Activated naive CD8-positive, alpha-beta T cell (primary cell): Measurements from ENCODE around the gene OAF.

Experiments
- H3K27ac Mint-ChIP-seq: one replicate; pipeline ENCODE4 v1.8.0; 2021; ENCODE audit warnings: mixed read lengths
- H3K27me3 Mint-ChIP-seq: one replicate; pipeline ENCODE4 v1.8.0; 2021; ENCODE audit warnings: mixed read lengths
- H3K36me3 Mint-ChIP-seq: one replicate; pipeline ENCODE4 v1.8.0; 2021; ENCODE audit warnings: mixed read lengths
- H3K4me1 Mint-ChIP-seq: one replicate; pipeline ENCODE4 v1.8.0; 2021; ENCODE audit warnings: low read depth, mixed read lengths
- H3K4me3 Mint-ChIP-seq: one replicate; pipeline ENCODE4 v1.8.0; 2021; ENCODE audit warnings: mild to moderate bottlenecking, mixed read lengths
- H3K9me3 Mint-ChIP-seq: one replicate; pipeline ENCODE4 v1.8.0; 2021; ENCODE audit warnings: low read depth, mixed read lengths

OAF gene

DNA sequence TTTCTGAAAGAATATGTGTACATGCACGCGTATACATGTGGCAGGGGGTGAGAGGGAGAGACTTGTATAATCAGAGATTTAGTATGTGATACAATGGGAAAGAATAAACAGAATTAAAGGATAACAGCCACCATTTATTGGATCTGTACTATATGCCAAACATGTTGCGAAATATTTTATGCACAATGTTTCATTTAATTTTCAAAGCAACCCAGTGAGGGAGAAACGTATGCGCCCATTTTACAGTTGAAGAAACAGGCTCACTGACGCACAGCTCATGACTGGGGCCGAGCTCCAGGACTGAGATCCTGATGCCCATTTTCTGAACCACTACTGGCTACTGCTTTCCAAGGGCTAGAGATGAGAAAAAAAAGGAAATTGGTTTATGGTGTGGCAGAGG, 3.3 kb upstream of the OAF start:
- no peak overlapping the region for H3K4me3 Mint-ChIP-seq
- peaks cover 11% of the 10 kb centered on the region for H3K27me3 Mint-ChIP-seq

DNA sequence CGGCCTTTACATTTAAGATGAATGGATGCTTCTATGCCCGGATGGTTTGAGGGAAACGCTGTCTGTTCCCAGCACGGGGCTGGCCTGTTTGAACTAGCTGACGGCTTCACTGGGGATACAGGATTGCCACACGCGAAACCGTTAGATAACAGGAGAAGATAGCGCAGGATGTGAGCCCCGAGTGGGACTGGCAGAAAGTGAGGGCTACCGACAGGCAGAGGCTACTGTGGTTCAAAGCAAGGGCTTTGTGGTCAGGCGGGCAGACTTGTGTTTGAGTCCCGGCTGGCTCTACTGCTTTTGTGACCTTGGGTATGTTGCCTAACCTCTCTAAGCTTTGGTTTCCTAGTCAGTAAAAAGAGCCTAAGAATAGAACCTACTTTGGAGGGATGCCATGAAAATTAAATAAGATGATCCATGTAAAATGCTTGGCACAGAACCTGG, 2.8 kb upstream of the OAF start:
- Mint-ChIP-seq H3K4me1 (peaks cover 17% of the 10 kb centered on the region), H3K27me3 (peaks cover 11% of the 10 kb centered on the region), H3K4me3 (no peak overlapping the region), H3K27ac (no peak overlapping the region), H3K36me3 (no peaks in the 10 kb centered on the region), H3K9me3 (no peaks in the 10 kb centered on the region)

More for the DNA sequence above, 3.3 kb upstream of the OAF start:
- H3K4me1 Mint-ChIP-seq, result peaks cover 14% of the 10 kb centered on the region
- H3K27ac Mint-ChIP-seq, result no peak overlapping the region
- H3K36me3 Mint-ChIP-seq, result no peaks in the 10 kb centered on the region
- no peaks in the 10 kb centered on the region for H3K9me3 Mint-ChIP-seq

DNA sequence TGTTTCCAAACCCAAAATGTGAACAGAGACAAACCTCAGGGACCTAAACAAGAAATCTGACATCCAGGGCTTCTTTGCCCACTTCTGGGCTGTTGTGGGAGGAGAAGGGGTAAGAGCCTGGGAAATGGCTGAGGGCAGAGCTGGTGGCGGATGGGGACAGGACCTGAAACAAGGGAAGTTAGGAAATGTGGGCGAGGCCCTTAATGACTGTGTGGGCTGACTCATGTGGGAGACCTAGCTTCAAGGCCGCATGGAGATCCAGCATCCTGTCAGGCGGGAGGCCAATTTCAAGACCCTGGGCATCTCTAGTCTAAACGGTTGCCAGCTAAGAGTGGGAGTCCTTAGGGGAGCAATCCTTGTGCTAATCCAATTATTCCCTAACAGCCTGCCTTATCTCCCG, 2.1 kb upstream of the OAF start:
- H3K27ac Mint-ChIP-seq, result peak overlapping the region; percentile 5
- H3K4me1 Mint-ChIP-seq, result peaks cover 17% of the 10 kb centered on the region

DNA sequence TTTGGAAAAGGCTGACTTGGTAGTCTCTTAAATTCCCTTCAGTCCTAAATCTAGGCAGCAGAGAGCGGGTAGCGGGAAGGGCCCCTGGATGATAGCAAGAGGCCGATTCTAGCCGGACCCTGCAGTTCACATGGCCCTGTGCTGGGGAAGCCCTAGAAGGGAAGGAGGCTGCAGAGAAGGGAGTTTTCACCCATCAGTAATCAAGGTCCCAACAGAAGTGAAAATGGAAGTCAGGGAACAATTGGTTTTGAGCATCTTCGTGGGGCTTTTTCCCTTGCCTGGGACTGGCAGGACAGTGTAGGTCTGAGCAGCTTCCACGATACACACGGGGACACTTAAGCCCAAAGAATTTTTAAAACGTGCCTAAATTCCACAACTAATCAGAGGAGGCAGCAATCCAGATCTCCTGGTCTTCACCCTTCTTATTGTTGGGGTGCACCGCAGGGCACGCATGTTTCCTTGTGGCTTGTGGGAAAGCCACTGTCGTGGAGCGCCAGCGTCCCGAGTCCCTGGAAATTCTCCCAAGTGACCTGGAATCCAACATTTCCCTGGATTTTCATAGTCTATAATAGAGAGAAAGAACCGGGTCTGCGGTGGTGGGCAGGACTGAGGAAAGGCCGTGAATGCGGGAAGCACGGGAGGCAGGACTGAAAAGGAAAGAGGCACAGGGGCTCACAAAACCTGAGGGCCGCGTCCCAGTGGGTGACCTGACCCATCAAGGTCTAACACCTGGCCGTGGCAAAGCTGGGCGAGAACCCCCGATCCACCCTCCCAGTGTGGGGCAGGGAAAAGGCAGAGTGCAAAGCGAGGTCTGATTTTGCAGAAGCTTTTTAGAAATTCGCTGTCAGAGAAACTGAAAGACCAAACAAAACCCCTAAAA, 846 bp upstream of the OAF start:
- Mint-ChIP-seq H3K27ac (peak overlapping the region; percentile 81), H3K27me3 (peaks cover 11% of the 10 kb centered on the region), H3K36me3 (no peaks in the 10 kb centered on the region), H3K4me1 (peaks cover 17% of the 10 kb centered on the region), H3K9me3 (no peaks in the 10 kb centered on the region), H3K4me3 (peak overlapping the region; percentile 92)

More for the DNA sequence above, 2.1 kb upstream of the OAF start:
- Mint-ChIP-seq H3K4me3 (peak overlapping the region; percentile 22), H3K27me3 (peaks cover 11% of the 10 kb centered on the region), H3K9me3 (no peaks in the 10 kb centered on the region), H3K36me3 (no peaks in the 10 kb centered on the region)

DNA sequence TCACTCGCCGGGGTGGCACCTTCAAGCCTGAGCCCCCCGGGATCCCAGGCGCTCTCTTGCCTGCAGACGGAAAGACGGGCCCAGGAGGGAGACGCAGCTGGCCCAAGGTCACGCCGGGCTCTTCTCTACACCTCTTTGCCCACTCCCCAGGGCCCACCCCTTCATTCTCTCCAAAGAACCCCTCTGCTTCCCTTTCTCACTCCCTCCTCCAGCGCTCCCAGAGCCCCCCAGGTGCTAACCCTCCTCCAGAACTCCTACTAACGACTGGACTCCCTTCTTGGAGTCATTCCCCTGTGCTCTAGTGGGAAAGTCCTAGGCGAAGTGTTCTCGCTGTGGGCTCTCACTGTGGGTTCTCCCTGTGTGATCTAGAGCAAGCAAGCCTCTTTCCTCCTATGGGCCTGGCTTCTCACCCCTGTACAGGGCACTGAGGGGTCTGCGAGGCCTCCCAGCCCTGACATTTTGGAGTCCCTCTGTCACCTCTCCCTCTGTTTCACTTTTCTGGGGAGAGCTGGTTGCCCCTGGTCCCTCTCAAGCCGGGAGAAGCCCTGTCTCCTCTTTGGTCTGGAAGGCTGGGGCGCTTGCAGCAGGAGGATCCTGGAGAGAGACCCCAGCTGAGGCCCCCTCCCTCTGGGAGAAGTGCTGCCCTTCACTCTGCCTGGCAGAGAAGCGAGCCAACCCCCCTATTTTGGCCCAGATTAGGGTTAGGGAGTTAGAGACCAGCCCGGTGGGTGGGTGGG, 858 bp downstream of the OAF start:
- H3K9me3 Mint-ChIP-seq, result no peaks in the 10 kb centered on the region
- peak overlapping the region; percentile 91 for H3K27ac Mint-ChIP-seq
- peaks cover 6% of the 10 kb centered on the region for H3K27me3 Mint-ChIP-seq
- peaks cover 17% of the 10 kb centered on the region for H3K4me1 Mint-ChIP-seq
- H3K36me3 Mint-ChIP-seq, result no peaks in the 10 kb centered on the region
- H3K4me3 Mint-ChIP-seq, result peak overlapping the region; percentile 95

DNA sequence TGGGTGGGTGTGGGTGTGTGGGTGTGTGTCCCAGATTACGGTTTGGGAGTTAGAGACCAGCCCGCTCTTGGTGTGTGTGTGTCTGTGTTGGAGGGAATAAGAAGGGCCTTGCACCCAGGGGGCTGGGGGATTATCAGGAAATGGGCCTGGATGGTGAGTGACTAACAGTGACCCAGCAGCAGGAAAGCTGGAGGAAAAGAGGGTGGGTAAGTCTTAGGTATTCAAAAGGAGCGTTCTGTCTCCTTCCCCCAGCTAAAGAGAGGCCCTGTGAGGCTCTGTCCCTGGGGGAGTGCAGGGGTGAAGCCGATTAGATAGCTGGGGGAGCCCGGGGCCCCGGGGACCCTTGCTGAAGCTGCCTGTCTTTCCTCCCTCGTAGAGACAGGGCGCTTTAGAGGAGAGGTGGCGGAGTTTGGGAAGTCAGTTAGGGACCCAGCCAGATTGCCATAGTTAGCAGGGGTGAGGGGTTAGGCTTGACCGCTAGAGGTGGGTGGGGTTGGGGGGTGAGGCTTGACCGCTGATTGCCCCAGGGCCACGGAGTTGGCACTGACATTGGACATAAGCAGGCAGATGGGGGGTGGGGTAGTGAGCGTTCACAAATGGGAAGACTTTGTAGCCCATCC, 1.5 kb downstream of the OAF start:
- H3K27me3 Mint-ChIP-seq, result peaks cover 6% of the 10 kb centered on the region

DNA sequence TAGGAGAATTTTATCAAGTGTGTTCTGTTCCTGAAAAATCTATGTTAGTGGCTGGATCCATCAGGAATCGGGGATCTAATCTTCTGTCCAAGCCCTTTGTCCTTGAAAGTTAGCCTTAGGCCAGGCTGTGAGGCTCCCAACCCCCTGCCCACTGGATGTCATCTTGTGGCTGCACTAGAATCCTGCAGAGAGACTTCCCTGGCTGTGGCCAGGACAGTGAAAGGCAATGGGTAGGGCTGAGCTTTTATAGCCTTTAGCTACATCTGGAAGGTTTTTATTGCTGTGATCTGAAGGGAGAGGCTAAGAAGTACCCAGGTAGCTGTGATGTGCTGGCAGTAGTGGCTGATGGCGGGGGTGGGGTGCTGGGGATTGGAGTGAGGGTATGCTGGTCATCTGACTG, 2.1 kb downstream of the OAF start:
- Mint-ChIP-seq H3K27ac (no peak overlapping the region), H3K36me3 (no peaks in the 10 kb centered on the region), H3K4me1 (peaks cover 17% of the 10 kb centered on the region), H3K4me3 (peak overlapping the region; percentile 35), H3K27me3 (peaks cover 3% of the 10 kb centered on the region), H3K9me3 (no peaks in the 10 kb centered on the region)

More for the DNA sequence above, 1.5 kb downstream of the OAF start:
- Mint-ChIP-seq H3K4me1 (peaks cover 17% of the 10 kb centered on the region), H3K9me3 (no peaks in the 10 kb centered on the region), H3K4me3 (peak overlapping the region; percentile 70), H3K27ac (no peak overlapping the region), H3K36me3 (no peaks in the 10 kb centered on the region)

DNA sequence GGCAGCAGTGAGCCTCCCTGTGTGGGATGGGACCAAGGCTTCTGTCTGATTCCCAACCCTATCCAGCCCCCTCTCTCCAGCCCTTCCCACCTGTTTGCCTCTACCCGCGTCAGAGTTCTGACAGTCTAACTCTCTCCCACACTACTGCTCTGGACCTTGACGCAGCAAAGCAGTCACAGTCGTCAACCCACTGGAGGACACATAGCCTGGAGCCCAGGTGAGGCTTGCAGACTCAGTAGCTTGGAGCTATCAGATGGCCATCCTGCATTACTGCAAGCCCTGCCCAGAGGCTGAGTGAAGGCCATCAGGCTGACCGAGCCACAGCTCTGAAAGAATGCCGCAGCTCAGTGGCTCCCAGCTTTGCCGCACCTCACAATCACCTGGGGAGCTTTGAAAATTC, 3.7 kb downstream of the OAF start:
- no peaks in the 10 kb centered on the region for H3K36me3 Mint-ChIP-seq
- H3K4me3 Mint-ChIP-seq, result no peak overlapping the region
- H3K9me3 Mint-ChIP-seq, result no peaks in the 10 kb centered on the region
- no peak overlapping the region for H3K27ac Mint-ChIP-seq
- H3K4me1 Mint-ChIP-seq, result peaks cover 17% of the 10 kb centered on the region
- no peaks in the 10 kb centered on the region for H3K27me3 Mint-ChIP-seq

DNA sequence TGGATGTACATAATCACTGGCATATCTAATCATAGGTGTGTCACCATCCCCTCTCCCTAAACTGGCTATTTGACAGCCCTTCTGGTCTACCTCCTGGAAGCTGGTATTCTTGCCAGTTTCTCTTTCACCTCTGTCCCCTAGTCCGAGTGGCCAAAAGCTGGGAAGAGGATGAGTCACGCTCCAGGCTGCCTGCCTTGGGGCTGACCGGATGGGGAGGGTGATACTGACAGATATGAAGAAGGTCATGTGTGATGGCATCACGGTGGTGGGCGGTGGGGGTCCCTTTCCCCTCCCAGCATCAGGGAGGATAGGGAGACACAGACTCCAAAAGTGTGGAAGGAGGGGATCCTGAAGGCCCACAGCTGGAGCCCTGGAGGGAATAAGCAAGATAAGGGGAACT, 4.8 kb downstream of the OAF start:
- Mint-ChIP-seq H3K4me1 (peaks cover 12% of the 10 kb centered on the region), H3K36me3 (no peaks in the 10 kb centered on the region), H3K9me3 (no peaks in the 10 kb centered on the region), H3K4me3 (no peak overlapping the region), H3K27ac (no peak overlapping the region), H3K27me3 (no peaks in the 10 kb centered on the region)

DNA sequence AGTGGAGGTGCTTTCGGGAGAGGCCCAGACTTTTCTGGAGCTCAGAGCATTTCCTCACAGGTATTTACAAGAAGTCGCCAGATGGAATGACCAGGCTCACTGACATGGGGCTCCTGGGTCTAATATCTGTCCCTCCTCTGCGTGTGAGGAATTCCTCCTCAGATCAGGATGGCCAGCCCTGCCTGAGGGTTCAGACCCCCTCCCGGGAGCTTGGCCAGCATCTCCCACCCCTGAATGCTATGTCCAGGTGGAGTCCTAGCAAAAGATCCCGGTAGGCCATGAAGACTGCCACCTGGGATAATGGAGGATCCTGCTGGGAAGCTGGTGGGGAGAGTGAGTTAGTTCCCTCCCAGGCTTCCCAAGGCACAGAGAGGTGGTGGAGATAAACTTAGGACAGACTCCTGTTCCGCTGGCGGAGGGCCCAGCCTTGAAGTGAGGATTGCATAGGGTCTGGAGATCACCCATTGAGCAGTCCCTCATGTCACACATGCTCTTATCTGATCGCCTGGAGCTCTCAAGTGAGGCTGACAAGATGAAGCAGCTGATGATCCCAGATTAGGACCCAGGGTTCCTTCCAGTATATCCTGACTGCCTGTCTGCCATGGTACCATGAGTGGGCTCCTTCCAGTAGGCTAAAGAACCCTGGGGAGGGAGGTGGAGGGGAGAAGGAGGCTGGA, 5.7 kb downstream of the OAF start:
- no peak overlapping the region for H3K27ac Mint-ChIP-seq
- H3K4me3 Mint-ChIP-seq, result no peak overlapping the region
- H3K4me1 Mint-ChIP-seq, result peaks cover 11% of the 10 kb centered on the region
- H3K9me3 Mint-ChIP-seq, result no peaks in the 10 kb centered on the region
- H3K36me3 Mint-ChIP-seq, result no peaks in the 10 kb centered on the region
- no peaks in the 10 kb centered on the region for H3K27me3 Mint-ChIP-seq

DNA sequence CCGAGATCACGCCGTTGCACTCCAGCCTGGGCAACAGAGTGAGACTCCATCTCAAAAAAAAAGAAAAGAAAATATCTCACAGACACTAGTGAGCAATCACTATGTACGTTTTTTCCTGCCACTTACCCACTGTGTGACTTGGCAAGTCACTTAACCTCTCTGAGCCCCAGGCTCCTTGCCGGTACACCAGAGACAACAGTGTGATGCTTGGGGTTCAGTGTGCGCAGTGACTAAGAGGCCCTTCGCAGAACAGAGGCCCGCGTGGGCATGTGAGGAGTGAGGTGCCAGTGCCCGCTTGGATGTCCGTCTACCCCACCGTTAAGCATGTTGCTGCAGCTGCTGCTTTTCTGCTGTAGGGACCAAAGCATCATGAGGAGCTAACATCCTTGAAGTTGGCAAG, 6.7 kb downstream of the OAF start:
- no peaks in the 10 kb centered on the region for H3K36me3 Mint-ChIP-seq
- H3K9me3 Mint-ChIP-seq, result no peaks in the 10 kb centered on the region
- H3K27me3 Mint-ChIP-seq, result no peaks in the 10 kb centered on the region
- H3K4me1 Mint-ChIP-seq, result peaks cover 6% of the 10 kb centered on the region
- no peak overlapping the region for H3K4me3 Mint-ChIP-seq
- no peak overlapping the region for H3K27ac Mint-ChIP-seq

DNA sequence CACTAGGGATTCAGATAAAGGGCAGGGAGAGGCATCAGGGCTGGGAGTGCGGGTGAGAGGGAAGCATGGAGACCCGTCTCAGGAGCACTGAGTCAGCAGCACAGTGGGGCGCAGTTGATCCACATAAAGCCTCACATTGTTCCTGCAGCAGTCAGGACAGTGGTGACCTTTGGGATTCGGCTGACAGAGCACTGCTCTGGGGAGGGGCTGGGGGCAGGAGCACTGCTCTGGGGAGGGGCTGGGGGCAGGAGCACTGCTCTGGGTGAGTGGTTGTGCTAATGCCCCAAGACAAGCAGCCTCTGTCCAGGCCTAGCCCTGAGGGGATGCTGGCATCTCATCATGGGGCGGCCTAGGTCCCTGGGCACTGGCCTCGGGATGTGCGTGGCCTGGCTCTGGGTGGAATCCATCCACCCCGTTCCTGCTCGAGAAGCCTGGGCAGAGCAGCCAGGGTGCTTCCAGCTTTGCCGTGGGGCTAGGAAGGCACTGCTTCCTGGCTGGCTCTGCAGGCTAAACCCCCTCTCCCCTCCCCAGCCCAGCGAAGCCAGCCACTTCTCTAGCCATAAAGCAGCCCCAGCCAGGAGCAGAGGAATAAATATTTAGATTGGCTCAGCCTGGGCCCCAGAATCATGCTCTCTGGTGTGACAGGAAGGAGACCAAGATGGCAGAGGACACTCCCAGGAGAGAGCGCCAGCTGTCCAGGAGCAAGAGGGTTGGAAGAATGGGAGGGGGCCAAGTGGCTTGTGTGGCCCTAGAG, 7.3 kb downstream of the OAF start:
- no peaks in the 10 kb centered on the region for H3K27me3 Mint-ChIP-seq
- no peaks in the 10 kb centered on the region for H3K9me3 Mint-ChIP-seq
- H3K36me3 Mint-ChIP-seq, result no peaks in the 10 kb centered on the region
- no peak overlapping the region for H3K4me3 Mint-ChIP-seq
- H3K27ac Mint-ChIP-seq, result no peak overlapping the region
- H3K4me1 Mint-ChIP-seq, result peaks cover 3% of the 10 kb centered on the region

DNA sequence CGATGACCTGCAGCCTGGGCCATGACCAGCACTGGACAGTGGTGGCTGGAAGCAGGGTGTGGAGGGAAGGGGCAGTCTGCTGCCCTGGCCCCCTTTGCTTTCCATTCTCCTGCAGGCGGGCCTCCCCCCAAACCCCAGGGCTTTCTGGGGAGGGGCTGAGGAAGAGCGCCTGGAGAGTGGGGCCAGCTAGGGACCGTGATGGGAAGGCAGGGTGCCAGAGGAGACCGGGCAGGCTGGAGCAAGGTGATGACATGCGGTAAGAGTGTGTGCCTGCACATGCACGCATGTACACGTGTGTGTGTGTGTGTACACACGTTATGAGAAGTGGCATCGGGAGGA, 7.8 kb downstream of the OAF start:
- H3K27me3 Mint-ChIP-seq, result no peaks in the 10 kb centered on the region
- no peaks in the 10 kb centered on the region for H3K36me3 Mint-ChIP-seq
- no peak overlapping the region for H3K4me3 Mint-ChIP-seq

DNA sequence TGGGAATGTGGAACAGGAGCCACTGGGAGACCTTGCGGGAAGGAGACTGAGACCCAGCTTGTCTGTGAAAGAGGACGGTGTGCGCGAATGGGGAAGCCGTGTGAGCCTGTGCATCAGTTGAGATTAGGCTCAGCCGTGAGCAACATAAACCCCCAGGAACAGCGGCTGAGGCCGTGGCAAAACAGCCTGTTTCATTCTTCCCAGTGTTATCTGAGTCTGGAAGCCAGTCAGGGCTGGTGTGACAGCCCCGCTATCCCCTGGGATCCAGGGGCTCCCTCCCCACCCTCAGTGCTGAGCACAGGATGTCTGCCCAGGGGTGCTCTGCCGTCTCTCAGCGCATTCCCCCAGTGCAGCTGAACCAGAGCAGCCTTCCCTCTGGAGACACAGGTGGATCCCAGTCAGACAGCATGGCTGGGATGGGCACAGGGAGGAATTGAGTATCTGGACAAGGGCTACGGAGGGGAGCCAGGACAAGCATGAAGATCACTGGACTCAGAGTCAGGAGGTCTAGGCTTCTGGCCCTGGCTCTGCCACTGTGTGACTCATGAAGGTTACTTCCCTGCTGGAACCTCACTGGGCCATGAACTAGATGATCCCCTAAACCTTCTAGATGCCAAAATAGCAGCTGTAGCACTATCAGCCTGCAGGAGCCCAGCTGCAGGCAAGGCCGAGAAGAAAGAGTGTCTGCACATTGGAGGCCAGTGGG, 8.6 kb downstream of the OAF start:
- peaks cover 4% of the 10 kb centered on the region for H3K4me1 Mint-ChIP-seq
- H3K4me3 Mint-ChIP-seq, result no peak overlapping the region
- no peaks in the 10 kb centered on the region for H3K9me3 Mint-ChIP-seq
- H3K27ac Mint-ChIP-seq, result no peak overlapping the region
- H3K27me3 Mint-ChIP-seq, result no peaks in the 10 kb centered on the region
- no peaks in the 10 kb centered on the region for H3K36me3 Mint-ChIP-seq

More for the DNA sequence above, 7.8 kb downstream of the OAF start:
- Mint-ChIP-seq H3K4me1 (peaks cover 3% of the 10 kb centered on the region), H3K9me3 (no peaks in the 10 kb centered on the region), H3K27ac (no peak overlapping the region)
